RWPE2 (cell line): ENCODE results near the gene TMEM47.

Experiments
- ATAC-seq: fragments of 200-7000 bp; cut with Tn5 transposase; 3 replicates; pipeline ENCODE4 v1.9.1; 2021; ENCODE audit warnings: low read depth
- DNase-seq: peaks from one replicate; pipeline ENCODE4 v3.0.0-alpha.2; 2020; ENCODE audit warnings: low spot score
- H3K27ac ChIP-seq: fragments of 450-650 bp; 2 replicates; pipeline ENCODE4 v1.5.1; 2017; ENCODE audit warnings: mild to moderate bottlenecking; ENCODE audit not compliant: poor library complexity, severe bottlenecking
- H3K27me3 ChIP-seq: fragments of 250-450 bp; sonication (Bioruptor Pico); 2 replicates; pipeline ENCODE4 v1.5.1; 2021; ENCODE audit warnings: mild to moderate bottlenecking, moderate library complexity; ENCODE audit not compliant: insufficient read depth, poor library complexity, severe bottlenecking
- H3K36me3 ChIP-seq: fragments of 250-450 bp; sonication (Bioruptor Pico); 2 replicates; pipeline ENCODE4 v1.5.1; 2020; ENCODE audit warnings: low read depth, mild to moderate bottlenecking, moderate library complexity
- H3K4me1 ChIP-seq: fragments of 250-450 bp; sonication (Bioruptor Pico); 2 replicates; pipeline ENCODE4 v1.5.1; 2021; ENCODE audit warnings: mild to moderate bottlenecking, moderate library complexity; ENCODE audit not compliant: insufficient read depth, poor library complexity, severe bottlenecking
- H3K4me3 ChIP-seq: fragments of 250-450 bp; sonication (Bioruptor Pico); 2 replicates; pipeline ENCODE4 v1.5.1; 2021; ENCODE audit warnings: mild to moderate bottlenecking, moderate library complexity; ENCODE audit not compliant: severe bottlenecking
- H3K9me3 ChIP-seq: fragments of 250-450 bp; sonication (Bioruptor Pico); 2 replicates; pipeline ENCODE4 v1.5.1; 2021; ENCODE audit warnings: mild to moderate bottlenecking, moderate library complexity; ENCODE audit not compliant: severe bottlenecking
- CTCF ChIP-seq: fragments of 450-650 bp; IDR thresholded peaks from one replicate; pipeline ENCODE4 v1.5.1; 2017; ENCODE audit warnings: mild to moderate bottlenecking, moderate library complexity; ENCODE audit not compliant: poor library complexity, severe bottlenecking

The TMEM47 gene

GRCh38 chrX:34656467-34656841 lies 631 bp downstream of the TMEM47 start:
- Histone ChIP-seq H3K27me3 (peaks cover 21% of the 10 kb centered on the region), H3K9me3 (no peaks in the 10 kb centered on the region), H3K27ac (no peak overlapping the region), H3K36me3 (no peaks in the 10 kb centered on the region), H3K4me1 (no peaks in the 10 kb centered on the region), H3K4me3 (peak overlapping the region; percentile 32)
- no peak for TF ChIP-seq CTCF
- ATAC-seq (no peak), DNase-seq (no peak)

GRCh38 chrX:34655501-34656455 lies 1.3 kb downstream of the TMEM47 start:
- no peaks in the 10 kb centered on the region for H3K36me3 ChIP-seq
- peaks cover 21% of the 10 kb centered on the region for H3K27me3 ChIP-seq
- TF ChIP-seq CTCF, result no peak
- no peak for ATAC-seq
- H3K4me3 ChIP-seq, result no peak overlapping the region
- DNase-seq, result no peak
- no peaks in the 10 kb centered on the region for H3K4me1 ChIP-seq
- H3K9me3 ChIP-seq, result no peaks in the 10 kb centered on the region
- H3K27ac ChIP-seq, result no peak overlapping the region

- Histone ChIP-seq H3K27me3 (peaks cover 21% of the 10 kb centered on the region), H3K4me3 (no peak overlapping the region), H3K9me3 (no peaks in the 10 kb centered on the region), H3K36me3 (no peaks in the 10 kb centered on the region), H3K27ac (no peak overlapping the region), H3K4me1 (no peaks in the 10 kb centered on the region)
- TF ChIP-seq CTCF, result no peak
- ATAC-seq (no peak), DNase-seq (no peak)
These were observed 2.2 kb downstream of the TMEM47 start for GRCh38 chrX:34654696-34655490.

GRCh38 chrX:34653811-34654210 lies 3.3 kb downstream of the TMEM47 start:
- H3K4me3 ChIP-seq, result no peak overlapping the region
- H3K27ac ChIP-seq, result no peak overlapping the region
- peaks cover 21% of the 10 kb centered on the region for H3K27me3 ChIP-seq
- no peaks in the 10 kb centered on the region for H3K4me1 ChIP-seq
- ATAC-seq, result no peak
- no peaks in the 10 kb centered on the region for H3K9me3 ChIP-seq
- DNase-seq, result no peak
- no peak for TF ChIP-seq CTCF
- H3K36me3 ChIP-seq, result no peaks in the 10 kb centered on the region
